ENCODE results near the gene INSR.

INSR gene

GRCh38 chr19:7124782-7125181 lies 169.4 kb downstream of the INSR start:
- TF ChIP-seq EZH2phosphoT487 (IDR thresholded peaks at IDR 0.05; ENCODE audit: low read depth) = no peak
- TF ChIP-seq CTCF (IDR thresholded peaks at IDR 0.05; ENCODE audit: low read depth, low read length) = no peak
- no peaks in the 10 kb centered on the region for H3K4me1 ChIP-seq (ENCODE audit: low read length)
- H3K4me3 ChIP-seq (ENCODE audit: low read length) = no peak overlapping the region
- H3K79me2 ChIP-seq (ENCODE audit: low read length) = no peaks in the 10 kb centered on the region
- H3K9ac ChIP-seq (ENCODE audit: low read length) = no peak overlapping the region
- H2AFZ ChIP-seq (ENCODE audit: low read depth, low read length) = no peak overlapping the region
- H3K27me3 ChIP-seq (ENCODE audit: low read depth, low read length) = no peaks in the 10 kb centered on the region
- no peaks in the 10 kb centered on the region for H3K36me3 ChIP-seq (replicated peaks; ENCODE audit: low read depth, low read length)
- no peaks in the 10 kb centered on the region for H4K20me1 ChIP-seq (ENCODE audit: insufficient read depth, low read length)
- no peak overlapping the region for H3K27ac ChIP-seq (ENCODE audit: low read length)
- H3K4me2 ChIP-seq (ENCODE audit: low read length) = no peak overlapping the region
- 0 out of 2 replicates have a peak, but pooled peaks cover 7% of the 10 kb centered on the region for H3K9me3 ChIP-seq (ENCODE audit: insufficient read depth, low read length)

- no peaks in the 10 kb centered on the region for H3K27me3 ChIP-seq (ENCODE audit: low read depth, low read length)
- no peak for TF ChIP-seq CTCF (IDR thresholded peaks at IDR 0.05; ENCODE audit: low read depth, low read length)
- TF ChIP-seq EZH2phosphoT487 (IDR thresholded peaks at IDR 0.05; ENCODE audit: low read depth) = no peak
- H3K79me2 ChIP-seq (ENCODE audit: low read length) = no peaks in the 10 kb centered on the region
- H4K20me1 ChIP-seq (ENCODE audit: insufficient read depth, low read length) = no peaks in the 10 kb centered on the region
- no peak overlapping the region for H2AFZ ChIP-seq (ENCODE audit: low read depth, low read length)
- H3K4me3 ChIP-seq (ENCODE audit: low read length) = no peak overlapping the region
- no peaks in the 10 kb centered on the region for H3K36me3 ChIP-seq (replicated peaks; ENCODE audit: low read depth, low read length)
- H3K27ac ChIP-seq (ENCODE audit: low read length) = no peak overlapping the region
- no peaks in the 10 kb centered on the region for H3K4me1 ChIP-seq (ENCODE audit: low read length)
- no peak overlapping the region for H3K9ac ChIP-seq (ENCODE audit: low read length)
- 0 out of 2 replicates have a peak, but pooled peaks cover 7% of the 10 kb centered on the region for H3K9me3 ChIP-seq (ENCODE audit: insufficient read depth, low read length)
- H3K4me2 ChIP-seq (ENCODE audit: low read length) = no peak overlapping the region
Observed at GRCh38 chr19:7122701-7123100, 171.5 kb downstream of the INSR start.

- no peaks in the 10 kb centered on the region for H3K4me1 ChIP-seq (ENCODE audit: low read length)
- H3K79me2 ChIP-seq (ENCODE audit: low read length) = no peaks in the 10 kb centered on the region
- H4K20me1 ChIP-seq (ENCODE audit: insufficient read depth, low read length) = no peaks in the 10 kb centered on the region
- 0 out of 2 replicates have a peak, but pooled peaks cover under 1% of the 10 kb centered on the region for H3K9me3 ChIP-seq (ENCODE audit: insufficient read depth, low read length)
- no peaks in the 10 kb centered on the region for H3K36me3 ChIP-seq (replicated peaks; ENCODE audit: low read depth, low read length)
- no peak overlapping the region for H3K9ac ChIP-seq (ENCODE audit: low read length)
- H2AFZ ChIP-seq (ENCODE audit: low read depth, low read length) = no peak overlapping the region
- no peak overlapping the region for H3K4me3 ChIP-seq (ENCODE audit: low read length)
- H3K27me3 ChIP-seq (ENCODE audit: low read depth, low read length) = peaks cover 4% of the 10 kb centered on the region
- TF ChIP-seq EZH2phosphoT487 (IDR thresholded peaks at IDR 0.05; ENCODE audit: low read depth) = no peak
- TF ChIP-seq CTCF (IDR thresholded peaks at IDR 0.05; ENCODE audit: low read depth, low read length) = no peak
- no peak overlapping the region for H3K4me2 ChIP-seq (ENCODE audit: low read length)
- H3K27ac ChIP-seq (ENCODE audit: low read length) = no peak overlapping the region
Observed at GRCh38 chr19:7120499-7120898, 173.7 kb downstream of the INSR start.

GRCh38 chr19:7119582-7119981 lies 174.6 kb downstream of the INSR start:
- Histone ChIP-seq H2AFZ (ENCODE audit: low read depth, low read length) (no peak overlapping the region), H3K27ac (ENCODE audit: low read length) (no peak overlapping the region), H3K9ac (ENCODE audit: low read length) (no peak overlapping the region), H3K4me3 (ENCODE audit: low read length) (no peak overlapping the region), H3K36me3 (replicated peaks; ENCODE audit: low read depth, low read length) (no peaks in the 10 kb centered on the region), H3K4me1 (ENCODE audit: low read length) (no peaks in the 10 kb centered on the region), H3K4me2 (ENCODE audit: low read length) (no peak overlapping the region), H4K20me1 (ENCODE audit: insufficient read depth, low read length) (no peaks in the 10 kb centered on the region), H3K9me3 (ENCODE audit: insufficient read depth, low read length) (no peaks in the 10 kb centered on the region), H3K79me2 (ENCODE audit: low read length) (no peaks in the 10 kb centered on the region), H3K27me3 (ENCODE audit: low read depth, low read length) (peaks cover 10% of the 10 kb centered on the region)
- TF ChIP-seq CTCF (IDR thresholded peaks at IDR 0.05; ENCODE audit: low read depth, low read length) = no peak
- no peak for TF ChIP-seq EZH2phosphoT487 (IDR thresholded peaks at IDR 0.05; ENCODE audit: low read depth)
